ENCODE measurements around the gene EFS.
"Not testable (repeated sequence)": the region's sequence is repeated elsewhere in the genome, so short reads cannot be mapped to it uniquely, and the experiment has no call there.

Gene EFS

GRCh38 chr14:23388996-23389395 lies 24.0 kb upstream of the EFS start:
- Histone ChIP-seq H3K4me3 (ENCODE audit: low read depth, low read length) (no peak overlapping the region), H3K9me3 (ENCODE audit: severe bottlenecking) (no peaks in the 10 kb centered on the region), H3K27ac (no peak overlapping the region), H3K36me3 (no peaks in the 10 kb centered on the region), H3K27me3 (ENCODE audit: insufficient read depth, low read depth, severe bottlenecking) (no peaks in the 10 kb centered on the region)
- DNase-seq = no peak
- TF ChIP-seq CTCF (IDR thresholded peaks at IDR 0.05; ENCODE audit: low read depth, low read length) = no peak

- H3K4me3 ChIP-seq (ENCODE audit: low read depth, low read length) = no peak overlapping the region
- TF ChIP-seq CTCF (IDR thresholded peaks at IDR 0.05; ENCODE audit: low read depth, low read length) = no peak
- no peak overlapping the region for H3K27ac ChIP-seq
- no peak for DNase-seq
- no peaks in the 10 kb centered on the region for H3K36me3 ChIP-seq
- H3K9me3 ChIP-seq (ENCODE audit: severe bottlenecking) = no peaks in the 10 kb centered on the region
- no peaks in the 10 kb centered on the region for H3K27me3 ChIP-seq (ENCODE audit: insufficient read depth, low read depth, severe bottlenecking)
Observed at GRCh38 chr14:23387916-23388882, 23.2 kb upstream of the EFS start.

GRCh38 chr14:23386999-23387398 lies 22.0 kb upstream of the EFS start:
- DNase-seq = no peak
- H3K36me3 ChIP-seq = no peaks in the 10 kb centered on the region
- H3K27ac ChIP-seq = no peak overlapping the region
- no peak for TF ChIP-seq CTCF (IDR thresholded peaks at IDR 0.05; ENCODE audit: low read depth, low read length)
- H3K4me3 ChIP-seq (ENCODE audit: low read depth, low read length) = no peak overlapping the region
- no peaks in the 10 kb centered on the region for H3K9me3 ChIP-seq (ENCODE audit: severe bottlenecking)
- no peaks in the 10 kb centered on the region for H3K27me3 ChIP-seq (ENCODE audit: insufficient read depth, low read depth, severe bottlenecking)

GRCh38 chr14:23386266-23386657 lies 21.3 kb upstream of the EFS start:
- H3K36me3 ChIP-seq; H3K9me3 ChIP-seq (ENCODE audit: severe bottlenecking); H3K27me3 ChIP-seq (ENCODE audit: insufficient read depth, low read depth, severe bottlenecking); H3K27ac ChIP-seq; DNase-seq; H3K4me3 ChIP-seq (ENCODE audit: low read depth, low read length): not testable (repeated sequence)

GRCh38 chr14:23385642-23386265 lies 20.8 kb upstream of the EFS start:
- Histone ChIP-seq H3K27me3 (ENCODE audit: insufficient read depth, low read depth, severe bottlenecking) (no peaks in the 10 kb centered on the region), H3K4me3 (ENCODE audit: low read depth, low read length) (no peak overlapping the region), H3K9me3 (ENCODE audit: severe bottlenecking) (no peaks in the 10 kb centered on the region), H3K36me3 (no peaks in the 10 kb centered on the region), H3K27ac (no peak overlapping the region)
- no peak for TF ChIP-seq CTCF (IDR thresholded peaks at IDR 0.05; ENCODE audit: low read depth, low read length)
- DNase-seq = no peak

- Histone ChIP-seq H3K4me3 (ENCODE audit: low read depth, low read length) (no peak overlapping the region), H3K27ac (no peak overlapping the region), H3K27me3 (ENCODE audit: insufficient read depth, low read depth, severe bottlenecking) (no peaks in the 10 kb centered on the region), H3K36me3 (no peaks in the 10 kb centered on the region), H3K9me3 (ENCODE audit: severe bottlenecking) (no peaks in the 10 kb centered on the region)
- DNase-seq = no peak
- TF ChIP-seq CTCF (IDR thresholded peaks at IDR 0.05; ENCODE audit: low read depth, low read length) = no peak
Observed at GRCh38 chr14:23385244-23385641, 20.3 kb upstream of the EFS start.

All from WERI-Rb-1 (cell line).